Activated CD8-positive, alpha-beta memory T cell treated with anti-CD3 and anti-CD28 coated beads for 48 hours (primary cell): ENCODE data around the gene ALDH3B1.

Source experiments
- DNase-seq, 3 experiments: peaks; one replicate each; pipeline ENCODE4 v3.0.0-alpha.2; 2020; ENCODE audit warnings: low read depth in 2 of 3, low spot score in 2 of 3

The ALDH3B1 gene

GRCh38 chr11:68030318-68031143 lies 20.4 kb downstream of the ALDH3B1 start, which contains the start of gene NDUFS8:
NDUFS8 (plus strand) TSS chr11:68030681; CDS start chr11:68032152, 1,471 bp downstream.
- peak; percentile 70 to 83 (median 83) for DNase-seq

- no peak for DNase-seq
Observed at GRCh38 chr11:68031144-68031464, 21.0 kb downstream of the ALDH3B1 start.

GRCh38 chr11:68032003-68032402 lies 21.9 kb downstream of the ALDH3B1 start:
- no peak for DNase-seq

GRCh38 chr11:68032997-68033707 lies 23.0 kb downstream of the ALDH3B1 start:
- DNase-seq = no peak

- no peak for DNase-seq
Observed at GRCh38 chr11:68033708-68034045, 23.6 kb downstream of the ALDH3B1 start.

GRCh38 chr11:68035266-68035876 lies 25.2 kb downstream of the ALDH3B1 start:
- DNase-seq = no peak

- DNase-seq = no peak
Observed at GRCh38 chr11:68036141-68036716, 26.1 kb downstream of the ALDH3B1 start.

GRCh38 chr11:68036717-68037239 lies 26.7 kb downstream of the ALDH3B1 start:
- no peak for DNase-seq

GRCh38 chr11:68037411-68038225 lies 27.5 kb downstream of the ALDH3B1 start:
- DNase-seq = no peak

- no peak for DNase-seq
Observed at GRCh38 chr11:68038226-68038717, 28.1 kb downstream of the ALDH3B1 start.

GRCh38 chr11:68038718-68039525 lies 28.8 kb downstream of the ALDH3B1 start, which contains the start of gene TCIRG1:
TCIRG1 (plus strand) TSS chr11:68039025; CDS start chr11:68041272, 2,247 bp downstream.
- peak; percentile 38 to 47 (median 44) for DNase-seq

- no peak for DNase-seq
Observed at GRCh38 chr11:68039526-68040086, 29.5 kb downstream of the ALDH3B1 start.

- DNase-seq = peak in 1 of 3 experiments; percentile 26
Observed at GRCh38 chr11:68040101-68040956, 30.2 kb downstream of the ALDH3B1 start.

- no peak for DNase-seq
Observed at GRCh38 chr11:68040957-68041591, 30.9 kb downstream of the ALDH3B1 start.

GRCh38 chr11:68041617-68042218 lies 31.6 kb downstream of the ALDH3B1 start:
- no peak for DNase-seq

- DNase-seq = no peak
Observed at GRCh38 chr11:68042219-68043028, 32.3 kb downstream of the ALDH3B1 start.

- DNase-seq = no peak
Observed at GRCh38 chr11:68043029-68043348, 32.9 kb downstream of the ALDH3B1 start.
